ENCODE data around the gene CRYGN.

The CRYGN gene

DNA sequence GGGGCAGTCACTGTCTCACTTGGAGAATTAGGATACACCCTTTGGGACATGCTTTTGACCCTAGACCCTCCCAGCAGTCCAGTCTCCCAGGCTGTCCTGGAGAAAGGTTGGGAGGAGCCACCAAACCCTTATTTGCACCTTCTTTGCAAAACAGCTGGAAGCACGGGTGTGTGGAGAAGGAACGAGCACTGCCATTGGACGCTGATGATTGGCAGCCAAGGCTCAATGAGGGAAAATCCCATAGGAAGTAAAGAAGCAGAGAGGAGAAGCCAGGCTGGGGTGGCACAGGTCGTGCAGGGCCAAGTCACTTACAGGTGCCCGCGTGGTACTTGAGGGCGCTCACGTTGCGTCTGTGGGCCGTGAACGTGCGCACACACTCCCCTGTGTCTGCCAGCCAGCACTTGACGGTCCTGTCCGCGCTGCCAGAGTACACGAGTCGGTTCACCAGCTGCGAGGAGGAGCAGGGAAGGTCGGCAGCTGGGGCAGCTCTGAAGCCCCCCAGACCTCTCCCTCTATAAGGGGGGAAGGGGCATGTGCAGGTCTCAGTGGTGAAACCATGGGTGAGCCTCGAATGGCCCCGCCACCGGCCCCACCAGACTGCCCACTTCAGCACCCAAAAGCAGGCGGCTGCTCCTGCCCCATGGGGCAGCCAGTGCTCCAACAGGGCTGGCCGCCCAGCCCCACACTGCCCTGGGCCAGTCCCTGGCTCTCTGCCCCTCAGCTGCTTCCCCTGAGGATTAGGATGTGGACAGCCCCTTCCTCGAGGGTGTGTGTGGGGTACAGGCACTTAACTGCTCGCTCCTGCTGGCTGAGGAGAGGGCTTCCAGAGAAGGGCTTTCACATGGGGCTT is 54.9 kb downstream of the CRYGN start:
- CTCF ChIA-PET, result interaction anchor here (1.0 to 1.4 kb wide), 2 partner anchors 16 to 371 kb away, joined by 3 to 4 read pairs; no protein-coding TSS in a partner anchor
- TF ChIP-seq, protein P1, sequence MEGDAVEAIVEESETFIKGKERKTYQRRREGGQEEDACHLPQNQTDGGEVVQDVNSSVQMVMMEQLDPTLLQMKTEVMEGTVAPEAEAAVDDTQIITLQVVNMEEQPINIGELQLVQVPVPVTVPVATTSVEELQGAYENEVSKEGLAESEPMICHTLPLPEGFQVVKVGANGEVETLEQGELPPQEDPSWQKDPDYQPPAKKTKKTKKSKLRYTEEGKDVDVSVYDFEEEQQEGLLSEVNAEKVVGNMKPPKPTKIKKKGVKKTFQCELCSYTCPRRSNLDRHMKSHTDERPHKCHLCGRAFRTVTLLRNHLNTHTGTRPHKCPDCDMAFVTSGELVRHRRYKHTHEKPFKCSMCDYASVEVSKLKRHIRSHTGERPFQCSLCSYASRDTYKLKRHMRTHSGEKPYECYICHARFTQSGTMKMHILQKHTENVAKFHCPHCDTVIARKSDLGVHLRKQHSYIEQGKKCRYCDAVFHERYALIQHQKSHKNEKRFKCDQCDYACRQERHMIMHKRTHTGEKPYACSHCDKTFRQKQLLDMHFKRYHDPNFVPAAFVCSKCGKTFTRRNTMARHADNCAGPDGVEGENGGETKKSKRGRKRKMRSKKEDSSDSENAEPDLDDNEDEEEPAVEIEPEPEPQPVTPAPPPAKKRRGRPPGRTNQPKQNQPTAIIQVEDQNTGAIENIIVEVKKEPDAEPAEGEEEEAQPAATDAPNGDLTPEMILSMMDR (IDR thresholded peaks at IDR 0.05; ENCODE audit: insufficient read depth, low read length, missing control alignments), result no peak
- no peak for DNase-seq (ENCODE audit: low read depth, low spot score)
- no peak overlapping the region for H3K4me3 ChIP-seq (ENCODE audit: low read depth, low read length)
- POLR2A ChIA-PET, result no interaction called here

DNA sequence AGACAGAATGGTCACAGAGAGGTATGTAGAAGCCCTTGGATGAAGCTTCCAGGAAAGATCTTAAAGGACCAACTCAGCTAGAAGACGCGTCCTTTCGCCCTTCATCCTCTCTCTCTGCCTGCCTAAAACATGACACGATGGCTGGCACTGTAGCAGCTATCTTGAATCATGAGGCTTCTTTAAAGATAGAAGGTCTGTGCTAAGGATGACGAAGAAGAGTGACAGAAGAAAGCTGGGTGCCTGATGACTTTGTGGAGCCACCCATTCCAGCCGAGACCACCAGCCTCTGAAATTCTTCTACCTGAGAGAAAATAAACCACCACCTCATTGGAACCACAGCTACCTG is 55.6 kb downstream of the CRYGN start:
- no peak overlapping the region for H3K4me3 ChIP-seq (ENCODE audit: low read depth, low read length)
- ChIA-PET POLR2A (no interaction called here), CTCF (interaction anchor here (1.0 to 1.4 kb wide), 2 partner anchors 16 to 372 kb away, joined by 3 to 4 read pairs; no protein-coding TSS in a partner anchor)
- TF ChIP-seq, protein P1 (IDR thresholded peaks at IDR 0.05; ENCODE audit: insufficient read depth, low read length, missing control alignments), result no peak
- DNase-seq (ENCODE audit: low read depth, low spot score), result no peak

- DNase-seq (ENCODE audit: low read depth, low spot score), result no peak
- no peak overlapping the region for H3K4me3 ChIP-seq (ENCODE audit: low read depth, low read length)
- TF ChIP-seq, protein P1 (IDR thresholded peaks at IDR 0.05; ENCODE audit: insufficient read depth, low read length, missing control alignments), result no peak
- ChIA-PET POLR2A (no interaction called here), CTCF (interaction anchor here (0.6 to 1.4 kb wide), 3 partner anchors 15 to 65 kb away, joined by 3 to 6 read pairs (median 4); no protein-coding TSS in a partner anchor)
Measured at GRCh38 chr7:151383638-151384351, 56.1 kb downstream of the CRYGN start.

GRCh38 chr7:151382079-151382885 is 57.7 kb downstream of the CRYGN start:
- TF ChIP-seq, protein P1 (IDR thresholded peaks at IDR 0.05; ENCODE audit: insufficient read depth, low read length, missing control alignments), result no peak
- no peak for DNase-seq (ENCODE audit: low read depth, low spot score)
- no peak overlapping the region for H3K4me3 ChIP-seq (ENCODE audit: low read depth, low read length)
- ChIA-PET POLR2A (interaction anchor here (0.6 kb wide), 1 partner anchor 16 kb away, joined by 4 read pairs; no protein-coding TSS in a partner anchor), CTCF (interaction anchor here (1.4 kb wide), 1 partner anchor 66 kb away, joined by 6 read pairs; no protein-coding TSS in a partner anchor)

DNA sequence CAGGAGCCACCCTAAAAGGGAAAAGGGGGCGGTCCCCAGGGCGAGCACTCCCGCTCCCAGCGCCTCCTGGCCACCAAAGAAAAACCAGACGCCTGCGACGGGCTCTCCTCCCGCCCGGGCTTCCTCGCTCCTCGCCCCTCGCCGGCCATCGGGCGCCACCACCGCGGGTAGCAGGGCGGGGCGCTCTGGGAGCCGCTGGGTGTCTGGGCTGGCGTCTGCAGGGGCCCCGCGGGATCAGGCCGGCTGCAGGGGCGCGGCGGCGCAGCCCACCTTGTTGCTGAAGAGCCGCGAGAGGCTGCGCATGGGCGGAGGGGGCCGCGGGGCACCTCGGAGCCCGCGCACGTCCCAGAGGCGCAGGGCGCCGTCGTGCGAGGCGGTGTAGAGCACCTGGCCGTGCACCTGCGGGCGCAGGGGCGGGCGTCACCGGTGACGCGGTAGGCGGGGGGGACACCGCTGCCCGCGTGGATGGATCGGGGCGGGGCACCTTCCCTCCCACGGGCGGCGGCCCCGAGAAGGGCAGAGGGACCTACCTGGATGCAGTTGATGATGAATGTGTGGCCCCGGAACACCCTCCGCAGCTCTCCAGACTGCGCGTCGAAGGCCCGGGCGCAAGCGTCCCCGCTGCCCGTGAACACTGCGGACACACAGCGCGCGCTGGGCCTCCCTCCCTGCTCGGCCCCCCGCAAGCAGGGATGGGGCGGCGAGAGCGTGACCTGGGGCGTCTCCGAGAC is 58.4 kb downstream of the CRYGN start:
- H3K4me3 ChIP-seq (ENCODE audit: low read depth, low read length), result no peak overlapping the region
- TF ChIP-seq, protein P1 (IDR thresholded peaks at IDR 0.05; ENCODE audit: insufficient read depth, low read length, missing control alignments), result no peak
- no peak for DNase-seq (ENCODE audit: low read depth, low spot score)
- POLR2A ChIA-PET, result no interaction called here
- CTCF ChIA-PET, result no interaction called here

Data from AG04449 (cell line).